Right lobe of liver (tissue), 6 donors: ENCODE results near the gene GAD2. TPM values are rescaled to one million over a fixed set of nuclear protein-coding genes. Genes with fewer than 3 reads are reported as not detected.
A peak's percentile ranks its signal among the peaks of the same experiment; 100 is the strongest.
"Not testable (repeated sequence)": the region's sequence is repeated elsewhere in the genome, so short reads cannot be mapped to it uniquely, and the experiment has no call there.

Experiments
- ATAC-seq, 4 donors: fragments of 200-7000 bp; cut with Tn5 transposase; one replicate each; pipeline ENCODE4 v1.9.1; 2020; ENCODE audit warnings: mild to moderate bottlenecking in 4 of 4, moderate library complexity in 4 of 4
- DNase-seq, 3 donors: peaks; one replicate each; pipeline ENCODE4 v3.0.0-alpha.2; 2020
- H3K27ac ChIP-seq, 3 donors: fragments of 200-600 bp; one replicate each; pipeline ENCODE4 v1.8.0; 2022
- H3K27me3 ChIP-seq, 2 donors: fragments of 200-600 bp; one replicate each; pipeline ENCODE4 v1.8.0; 2022
- H3K36me3 ChIP-seq, 4 donors: fragments of 200-600 bp; sonication (generic) in 1 of 4; one replicate each; pipeline versions ENCODE4 v1.5.1 to v1.8.0; 2017 to 2022; ENCODE audit warnings: control low read depth in 1 of 4
- H3K4me1 ChIP-seq, 4 donors: fragments of 200-600 bp; sonication (generic) in 1 of 4; one replicate each; pipeline versions ENCODE4 v1.5.1 to v1.8.0; 2017 to 2022; ENCODE audit warnings: control low read depth in 1 of 4
- H3K4me3 ChIP-seq, 3 donors: fragments of 200-600 bp; one replicate each; pipeline ENCODE4 v1.8.0; 2022
- H3K9me3 ChIP-seq, 4 donors: fragments of 200-600 bp; sonication (generic) in 1 of 4; one replicate each; pipeline versions ENCODE4 v1.5.1 to v1.8.0; 2017 to 2022; ENCODE audit warnings: control low read depth in 1 of 4
- POLR2A ChIP-seq: fragments of 450-650 bp; IDR thresholded peaks from one replicate; pipeline ENCODE4 v1.6.1; 2017; ENCODE audit warnings: antibody characterized with exemption, mild to moderate bottlenecking
- WGBS: methylation state at CpG from one replicate; pipeline ENCODE4 v1.1.6; 2018; ENCODE audit warnings: low coverage, low lambda C conversion rate; ENCODE audit not compliant: insufficient coverage; ENCODE audit errors: missing lambda C conversion rate; 5-methylcytosine and 5-hydroxymethylcytosine counted together
- intact Hi-C, 2 donors: fragments of 100-400 bp; cut with DNase I; formaldehyde crosslinking; loops; one replicate each; pipeline versions ENCODE4 v1.11.2 to v1.14.1; 2022
- total RNA-seq, 6 experiments: library from RNA; depleted of rRNA in 2 of 6; stranded (reverse); fragments of >200 nt in 2 of 6; fragmentation: NEBNext Ultra II Directional in 3 of 6; extraction: Animal tissue kit (Norgen Biotek cat#: 25700) in 3 of 6; gene quantifications; one replicate each; pipeline versions ENCODE4 v1.1.0 to v1.2.4, GENCODE V29; 2016 to 2023
- TF ChIP-seq, protein P1 (sequence below), 4 donors: fragments of 200-600 bp in 3 of 4; fragments of 450-650 bp in 1 of 4; IDR thresholded peaks; one replicate each; pipeline versions ENCODE4 v1.5.1 to v1.8.0; 2016 to 2022; ENCODE audit warnings: antibody characterized with exemption in 4 of 4, mild to moderate bottlenecking in 2 of 4
- donor health status: DM: no; HTN: yes; CAD: no.
- donor health status: DM: no; HTN: no; CAD: no.
- donor health status: DM: no; HTN: no; CAD: no.
- donor health status: DM: no; HTN: yes; CAD: no.
- donor health status: DM: no; HTN: yes; CAD: no.

Gene GAD2
- total RNA-seq, 6 experiments from 2014 or later = not detected

DNA sequence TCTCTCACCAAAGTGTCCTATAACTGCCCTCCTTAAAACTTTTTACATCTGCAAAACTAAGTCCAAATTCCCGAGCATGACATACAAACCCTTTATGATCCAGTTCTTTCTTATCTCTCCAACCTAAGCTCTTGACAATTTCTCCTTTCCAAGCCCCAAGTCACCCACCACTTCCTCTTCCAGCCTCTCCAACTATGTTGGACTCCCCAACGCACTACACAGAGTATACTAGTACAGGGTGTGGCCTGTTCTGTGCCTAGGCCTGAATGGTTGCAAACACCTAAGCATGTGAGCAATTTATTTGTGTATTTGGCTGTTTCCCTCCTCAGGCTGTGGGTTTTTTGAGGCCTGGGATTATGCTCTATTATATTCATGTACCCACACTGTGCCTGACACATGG, 120.4 kb downstream of the GAD2 start:
- Histone ChIP-seq H3K4me1 (no peaks in the 10 kb centered on the region), H3K36me3 (no peaks in the 10 kb centered on the region), H3K27me3 (no peaks in the 10 kb centered on the region), H3K27ac (no peak overlapping the region), H3K9me3 (no peaks in the 10 kb centered on the region), H3K4me3 (no peak overlapping the region)
- 77% methylated on average over 2 of the region's 2 CpGs for WGBS
- ATAC-seq (peak in 2 of 4 donors; percentile 24 to 34), DNase-seq (no peak)
- intact Hi-C loops = loop anchor here in 1 of 2 donors (10.0 kb wide), 1 partner anchor 218 kb away; no protein-coding TSS in a partner anchor
- TF ChIP-seq POLR2A = no peak
- TF ChIP-seq, protein P1, sequence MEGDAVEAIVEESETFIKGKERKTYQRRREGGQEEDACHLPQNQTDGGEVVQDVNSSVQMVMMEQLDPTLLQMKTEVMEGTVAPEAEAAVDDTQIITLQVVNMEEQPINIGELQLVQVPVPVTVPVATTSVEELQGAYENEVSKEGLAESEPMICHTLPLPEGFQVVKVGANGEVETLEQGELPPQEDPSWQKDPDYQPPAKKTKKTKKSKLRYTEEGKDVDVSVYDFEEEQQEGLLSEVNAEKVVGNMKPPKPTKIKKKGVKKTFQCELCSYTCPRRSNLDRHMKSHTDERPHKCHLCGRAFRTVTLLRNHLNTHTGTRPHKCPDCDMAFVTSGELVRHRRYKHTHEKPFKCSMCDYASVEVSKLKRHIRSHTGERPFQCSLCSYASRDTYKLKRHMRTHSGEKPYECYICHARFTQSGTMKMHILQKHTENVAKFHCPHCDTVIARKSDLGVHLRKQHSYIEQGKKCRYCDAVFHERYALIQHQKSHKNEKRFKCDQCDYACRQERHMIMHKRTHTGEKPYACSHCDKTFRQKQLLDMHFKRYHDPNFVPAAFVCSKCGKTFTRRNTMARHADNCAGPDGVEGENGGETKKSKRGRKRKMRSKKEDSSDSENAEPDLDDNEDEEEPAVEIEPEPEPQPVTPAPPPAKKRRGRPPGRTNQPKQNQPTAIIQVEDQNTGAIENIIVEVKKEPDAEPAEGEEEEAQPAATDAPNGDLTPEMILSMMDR (IDR thresholded peaks at IDR 0.05) = no peak

- H3K4me3 ChIP-seq = no peak overlapping the region
- TF ChIP-seq POLR2A = no peak
- TF ChIP-seq, protein P1 (IDR thresholded peaks at IDR 0.05) = no peak
- H3K4me1 ChIP-seq = no peaks in the 10 kb centered on the region
- H3K9me3 ChIP-seq = no peaks in the 10 kb centered on the region
- DNase-seq (no peak), ATAC-seq (no peak)
- H3K27ac ChIP-seq = no peak overlapping the region
- H3K27me3 ChIP-seq = no peaks in the 10 kb centered on the region
- intact Hi-C loops = no loop called here
- H3K36me3 ChIP-seq = no peaks in the 10 kb centered on the region
Observed at GRCh38 chr10:26341701-26342100, 125.1 kb downstream of the GAD2 start.

- DNase-seq, H3K9me3 ChIP-seq, H3K4me3 ChIP-seq, ATAC-seq, H3K27me3 ChIP-seq, H3K27ac ChIP-seq, H3K36me3 ChIP-seq, H3K4me1 ChIP-seq, intact Hi-C loops: not testable (repeated sequence)
- WGBS = 50% methylated on average over 8 of the region's 9 CpGs
Observed at GRCh38 chr10:26348821-26349417, 132.3 kb downstream of the GAD2 start.

Other genes starting within 250 kb of the GAD2 start
- gene APBB1IP, start 221.6 kb downstream of the GAD2 start, total RNA-seq = 10 to 100 TPM; 13.0 to 50.7 (median 16.5) TPM